ENCODE data around the gene PNPLA1. TPM values are rescaled to one million over a fixed set of nuclear protein-coding genes. Genes with fewer than 3 reads are reported as not detected.

PNPLA1 gene
- total RNA-seq, 1 experiment from 2014 or later: 0.10 TPM

DNA sequence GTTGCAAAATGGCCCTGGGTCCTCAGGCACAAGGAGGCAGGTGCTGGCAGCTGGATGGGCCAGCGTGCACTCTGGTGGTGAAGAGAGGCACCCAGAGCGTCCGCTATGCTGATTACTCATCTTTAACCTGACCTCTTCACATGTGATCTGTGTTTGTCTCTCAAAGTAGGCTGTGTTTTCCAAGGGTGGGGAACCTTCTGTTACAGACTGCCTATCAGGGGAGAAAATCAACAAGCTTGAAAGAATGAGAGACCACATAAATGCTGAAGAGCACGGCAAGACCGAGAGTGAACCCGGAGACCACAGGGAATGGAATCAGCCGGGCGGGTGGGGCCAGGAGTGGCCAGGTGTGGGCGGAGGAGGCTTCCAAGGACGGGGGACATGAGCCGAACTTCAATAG is 50.6 kb downstream of the PNPLA1 start (continued):
- TF ChIP-seq SRF (IDR thresholded peaks at IDR 0.05; ENCODE audit: low read depth) (no peak), EZH2 (IDR thresholded peaks at IDR 0.05) (no peak), ELF1 (IDR thresholded peaks at IDR 0.05; ENCODE audit: borderline replicate concordance, low read depth) (no peak), SP1 (IDR thresholded peaks at IDR 0.05; ENCODE audit: low read depth) (no peak), FOSL1 (IDR thresholded peaks at IDR 0.05; ENCODE audit: low read depth) (no peak), ZFX (IDR thresholded peaks at IDR 0.05) (no peak), REST (IDR thresholded peaks at IDR 0.05; ENCODE audit: low read depth) (no peak)
- TF ChIP-seq, protein P1, sequence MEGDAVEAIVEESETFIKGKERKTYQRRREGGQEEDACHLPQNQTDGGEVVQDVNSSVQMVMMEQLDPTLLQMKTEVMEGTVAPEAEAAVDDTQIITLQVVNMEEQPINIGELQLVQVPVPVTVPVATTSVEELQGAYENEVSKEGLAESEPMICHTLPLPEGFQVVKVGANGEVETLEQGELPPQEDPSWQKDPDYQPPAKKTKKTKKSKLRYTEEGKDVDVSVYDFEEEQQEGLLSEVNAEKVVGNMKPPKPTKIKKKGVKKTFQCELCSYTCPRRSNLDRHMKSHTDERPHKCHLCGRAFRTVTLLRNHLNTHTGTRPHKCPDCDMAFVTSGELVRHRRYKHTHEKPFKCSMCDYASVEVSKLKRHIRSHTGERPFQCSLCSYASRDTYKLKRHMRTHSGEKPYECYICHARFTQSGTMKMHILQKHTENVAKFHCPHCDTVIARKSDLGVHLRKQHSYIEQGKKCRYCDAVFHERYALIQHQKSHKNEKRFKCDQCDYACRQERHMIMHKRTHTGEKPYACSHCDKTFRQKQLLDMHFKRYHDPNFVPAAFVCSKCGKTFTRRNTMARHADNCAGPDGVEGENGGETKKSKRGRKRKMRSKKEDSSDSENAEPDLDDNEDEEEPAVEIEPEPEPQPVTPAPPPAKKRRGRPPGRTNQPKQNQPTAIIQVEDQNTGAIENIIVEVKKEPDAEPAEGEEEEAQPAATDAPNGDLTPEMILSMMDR (IDR thresholded peaks at IDR 0.05 in 2 of 3, conservative IDR thresholded peaks at IDR 0.05 in 1 of 3; ENCODE audit: borderline replicate concordance in 1 of 3, insufficient read depth in 1 of 3, low read depth in 2 of 3, low read length in 2 of 3): peak; percentile 11 to 34 (median 23); a peak in 2 of 6 replicates

- ATAC-seq (no peak), DNase-seq (ENCODE audit: low read depth, low spot score) (no peak)
- H3K27me3 ChIP-seq (ENCODE audit: insufficient read depth, low read length): no peaks in the 10 kb centered on the region
- TF ChIP-seq CBX3 (IDR thresholded peaks at IDR 0.05; ENCODE audit: low read depth) (no peak), ELF1 (IDR thresholded peaks at IDR 0.05; ENCODE audit: borderline replicate concordance, low read depth) (no peak), FOSL1 (IDR thresholded peaks at IDR 0.05; ENCODE audit: low read depth) (no peak), CEBPB (IDR thresholded peaks at IDR 0.05; ENCODE audit: low read depth) (no peak), ZNF274 (IDR thresholded peaks at IDR 0.05; ENCODE audit: low read depth, low read length) (no peak), EZH2phosphoT487 (IDR thresholded peaks at IDR 0.05; ENCODE audit: borderline replicate concordance) (no peak), POLR2AphosphoS5 (IDR thresholded peaks at IDR 0.05; ENCODE audit: low read depth, low read length) (no peak), EZH2 (IDR thresholded peaks at IDR 0.05) (no peak), SP1 (IDR thresholded peaks at IDR 0.05; ENCODE audit: low read depth) (no peak), JUND (IDR thresholded peaks at IDR 0.05) (no peak)
- TF ChIP-seq, protein P2, sequence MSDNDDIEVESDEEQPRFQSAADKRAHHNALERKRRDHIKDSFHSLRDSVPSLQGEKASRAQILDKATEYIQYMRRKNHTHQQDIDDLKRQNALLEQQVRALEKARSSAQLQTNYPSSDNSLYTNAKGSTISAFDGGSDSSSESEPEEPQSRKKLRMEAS (IDR thresholded peaks at IDR 0.05): no peak
- TF ChIP-seq, protein P3, sequence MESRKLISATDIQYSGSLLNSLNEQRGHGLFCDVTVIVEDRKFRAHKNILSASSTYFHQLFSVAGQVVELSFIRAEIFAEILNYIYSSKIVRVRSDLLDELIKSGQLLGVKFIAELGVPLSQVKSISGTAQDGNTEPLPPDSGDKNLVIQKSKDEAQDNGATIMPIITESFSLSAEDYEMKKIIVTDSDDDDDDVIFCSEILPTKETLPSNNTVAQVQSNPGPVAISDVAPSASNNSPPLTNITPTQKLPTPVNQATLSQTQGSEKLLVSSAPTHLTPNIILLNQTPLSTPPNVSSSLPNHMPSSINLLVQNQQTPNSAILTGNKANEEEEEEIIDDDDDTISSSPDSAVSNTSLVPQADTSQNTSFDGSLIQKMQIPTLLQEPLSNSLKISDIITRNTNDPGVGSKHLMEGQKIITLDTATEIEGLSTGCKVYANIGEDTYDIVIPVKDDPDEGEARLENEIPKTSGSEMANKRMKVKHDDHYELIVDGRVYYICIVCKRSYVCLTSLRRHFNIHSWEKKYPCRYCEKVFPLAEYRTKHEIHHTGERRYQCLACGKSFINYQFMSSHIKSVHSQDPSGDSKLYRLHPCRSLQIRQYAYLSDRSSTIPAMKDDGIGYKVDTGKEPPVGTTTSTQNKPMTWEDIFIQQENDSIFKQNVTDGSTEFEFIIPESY (IDR thresholded peaks at IDR 0.05; ENCODE audit: extremely low read depth, insufficient replicate concordance, low read length): no peak
- TF ChIP-seq, protein P4, sequence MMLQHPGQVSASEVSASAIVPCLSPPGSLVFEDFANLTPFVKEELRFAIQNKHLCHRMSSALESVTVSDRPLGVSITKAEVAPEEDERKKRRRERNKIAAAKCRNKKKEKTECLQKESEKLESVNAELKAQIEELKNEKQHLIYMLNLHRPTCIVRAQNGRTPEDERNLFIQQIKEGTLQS (IDR thresholded peaks at IDR 0.05): no peak
- H4K20me1 ChIP-seq (ENCODE audit: insufficient read depth): no peaks in the 10 kb centered on the region
- no TSS peak for BruUV-seq (replicated peaks)
- H3K4me3 ChIP-seq (replicated peaks in 1 of 2; ENCODE audit: low read depth in 1 of 2, low read length in 2 of 2): no peak overlapping the region
- peaks cover 13 to 15% of the 10 kb centered on the region in 2 experiments; a peak in 3 of 4 replicates for H3K4me1 ChIP-seq (ENCODE audit: control insufficient read depth in 1 of 2, insufficient read depth in 2 of 2, low read length in 2 of 2)
- no peaks in the 10 kb centered on the region for H3K36me3 ChIP-seq (ENCODE audit: control insufficient read depth in 1 of 2, insufficient read depth in 2 of 2, low read length in 2 of 2)
- no peak overlapping the region for H3K27ac ChIP-seq (ENCODE audit: low read depth, low read length)
- no peak overlapping the region for H3K9ac ChIP-seq (ENCODE audit: low read length)
- POLR2A ChIA-PET: no interaction called here
- no peaks in the 10 kb centered on the region for H3K79me2 ChIP-seq (ENCODE audit: insufficient read depth, low read length)
- RAD21 ChIA-PET (ENCODE audit: low non-redundant PET in 1 of 2, low total read pairs in 2 of 2, uncharacterized antibody in 2 of 2, unreplicated experiment in 2 of 2): no interaction called here
- H3K9me2 ChIP-seq (ENCODE audit: insufficient read depth): no peaks in the 10 kb centered on the region
- CTCF ChIA-PET: interaction anchor here (1.8 kb wide), 1 partner anchor 20 kb away, joined by 4 read pairs; no protein-coding TSS in a partner anchor
- intact Hi-C loops (cut with micrococcal nuclease): no loop called here
- no peaks in the 10 kb centered on the region for H3K9me3 ChIP-seq (ENCODE audit: control insufficient read depth in 1 of 2, insufficient read depth in 1 of 2, low read depth in 1 of 2, low read length in 2 of 2)
- no peak overlapping the region for H3K4me2 ChIP-seq (ENCODE audit: low read length)
- no peak overlapping the region for H2AFZ ChIP-seq (ENCODE audit: low read depth, low read length, poor library complexity, severe bottlenecking)
Observed at GRCh38 chr6:36322591-36322990, 52.7 kb downstream of the PNPLA1 start.

All from HCT116 (cell line).